ENCODE measurements around the gene GGA3. TPM values are rescaled to one million over a fixed set of nuclear protein-coding genes. Genes with fewer than 3 reads are reported as not detected.
"Not testable (repeated sequence)": the region's sequence is repeated elsewhere in the genome, so short reads cannot be mapped to it uniquely, and the experiment has no call there.

Gene GGA3
- total RNA-seq, 1 donor from 2014 or later: 17.6 TPM

GRCh38 chr17:75271955-75272847 is 10.8 kb upstream of the GGA3 start:
- peak; percentile 43 for DNase-seq

- DNase-seq: peak; percentile 66
Observed at GRCh38 chr17:75271233-75271954, 10.0 kb upstream of the GGA3 start.

DNA sequence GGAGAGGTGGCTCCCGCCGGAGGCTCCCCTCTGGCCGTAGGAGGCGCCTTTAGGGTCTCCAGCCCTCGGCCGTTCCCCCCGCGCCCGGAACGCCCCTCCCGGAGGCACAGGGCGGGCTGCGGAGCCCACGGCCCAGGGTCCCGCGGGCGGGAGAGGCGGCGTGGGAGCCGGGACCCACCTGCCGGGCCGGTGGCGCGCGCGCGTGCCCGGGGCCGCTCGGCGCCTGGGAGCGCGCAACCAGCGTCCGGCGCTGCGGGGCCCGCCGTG is 9.5 kb upstream of the GGA3 start, which contains the start of gene MIF4GD:
Gene MIF4GD (minus strand): TSS at position 266 of the 267 bp plus-strand sequence. CDS start 1,036 bp downstream, outside the sequence.
- no peak for DNase-seq

DNA sequence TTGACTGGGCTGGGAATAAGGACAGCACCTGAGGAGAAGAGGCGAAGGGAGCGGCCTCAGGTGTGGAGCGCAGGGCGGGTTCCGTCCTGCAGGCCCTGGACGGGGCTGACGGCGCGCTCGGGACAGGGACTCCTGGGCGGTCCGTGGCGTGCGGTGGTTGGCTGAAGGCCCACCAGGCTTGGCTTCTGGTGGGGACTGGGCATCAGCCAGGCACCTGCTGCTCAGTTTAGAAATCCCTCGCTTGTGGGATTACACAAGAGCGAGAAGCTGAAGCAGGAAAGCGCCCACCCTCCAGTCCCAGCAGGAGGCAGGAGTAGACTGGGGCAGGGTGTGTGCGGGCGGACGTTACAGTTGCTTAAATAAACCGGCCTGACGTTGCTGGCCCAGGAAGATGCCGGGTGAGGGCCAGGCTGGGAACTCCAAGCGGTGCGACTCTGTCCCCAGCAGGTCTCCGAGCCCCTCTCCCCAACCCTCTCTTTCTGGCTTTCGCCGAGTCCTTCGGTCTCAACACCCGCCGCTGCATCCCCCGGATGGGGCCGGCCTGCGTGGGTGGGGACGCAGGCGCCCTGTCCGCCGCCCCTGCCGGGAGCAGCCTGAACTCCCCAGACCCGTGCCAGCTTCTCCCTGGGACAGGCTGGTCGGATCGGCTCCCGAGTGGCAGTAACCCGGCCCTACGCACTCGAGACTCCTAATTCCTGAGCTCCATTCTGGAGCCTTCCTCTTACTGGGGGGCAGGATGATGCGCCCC is 9.0 kb upstream of the GGA3 start:
- DNase-seq: no peak

- no peak for DNase-seq
Observed at GRCh38 chr17:75269844-75270217, 8.4 kb upstream of the GGA3 start.

GRCh38 chr17:75267411-75268232 is 6.2 kb upstream of the GGA3 start:
- DNase-seq: no peak

DNA sequence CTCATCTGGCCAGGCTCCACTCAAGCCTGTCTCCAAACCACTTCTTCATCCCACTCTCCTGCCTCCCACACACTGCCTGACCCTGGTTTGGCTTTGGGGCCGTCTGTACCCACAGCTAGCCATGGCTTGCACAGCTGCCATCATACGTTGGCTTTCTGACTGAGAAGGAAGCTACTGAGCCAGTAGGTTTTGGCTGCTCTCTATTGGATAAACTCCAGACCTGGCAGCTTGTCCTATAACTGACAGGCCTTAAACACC is 5.7 kb upstream of the GGA3 start:
- no peak for DNase-seq

DNA sequence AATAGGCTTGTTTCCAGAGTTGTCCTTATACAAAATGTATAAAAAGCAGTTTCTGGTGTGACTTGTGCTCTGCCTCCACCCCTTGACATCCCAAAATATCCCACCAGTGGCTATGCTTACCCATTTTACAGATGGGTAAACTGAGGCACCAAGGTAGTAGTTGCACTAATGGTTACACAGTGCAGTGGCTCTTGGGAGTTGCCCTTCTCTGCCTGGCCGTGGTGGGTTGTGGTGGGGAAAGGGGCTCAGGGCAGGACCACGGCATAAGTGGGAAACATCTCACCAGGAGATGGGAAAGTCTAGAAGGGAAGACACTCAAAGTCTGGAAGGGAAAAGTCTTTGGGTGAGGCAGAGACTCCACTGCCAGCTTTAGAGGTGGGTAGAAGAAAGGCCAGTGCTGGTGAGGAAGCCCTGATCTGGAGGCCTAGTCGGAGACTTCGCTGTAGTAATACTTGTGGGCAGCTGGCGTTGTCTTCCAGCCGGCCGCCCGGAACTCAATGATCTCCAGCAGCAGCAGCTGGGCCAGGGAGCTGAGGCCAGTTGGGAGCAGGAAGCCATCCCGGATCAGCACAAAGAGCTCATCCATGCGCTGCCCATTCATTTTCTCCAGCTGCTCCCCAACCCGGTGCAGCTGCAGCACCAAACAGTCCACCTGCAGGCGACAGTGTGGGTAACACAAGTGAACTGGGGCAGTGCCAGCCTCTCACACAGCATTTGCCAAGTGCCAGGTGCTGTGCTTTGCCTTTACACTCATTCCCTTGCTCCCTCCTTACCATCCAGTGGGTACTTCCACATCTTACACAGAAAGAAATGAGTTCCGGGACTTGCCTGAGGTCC is 5.1 kb upstream of the GGA3 start:
- no peak for DNase-seq

DNA sequence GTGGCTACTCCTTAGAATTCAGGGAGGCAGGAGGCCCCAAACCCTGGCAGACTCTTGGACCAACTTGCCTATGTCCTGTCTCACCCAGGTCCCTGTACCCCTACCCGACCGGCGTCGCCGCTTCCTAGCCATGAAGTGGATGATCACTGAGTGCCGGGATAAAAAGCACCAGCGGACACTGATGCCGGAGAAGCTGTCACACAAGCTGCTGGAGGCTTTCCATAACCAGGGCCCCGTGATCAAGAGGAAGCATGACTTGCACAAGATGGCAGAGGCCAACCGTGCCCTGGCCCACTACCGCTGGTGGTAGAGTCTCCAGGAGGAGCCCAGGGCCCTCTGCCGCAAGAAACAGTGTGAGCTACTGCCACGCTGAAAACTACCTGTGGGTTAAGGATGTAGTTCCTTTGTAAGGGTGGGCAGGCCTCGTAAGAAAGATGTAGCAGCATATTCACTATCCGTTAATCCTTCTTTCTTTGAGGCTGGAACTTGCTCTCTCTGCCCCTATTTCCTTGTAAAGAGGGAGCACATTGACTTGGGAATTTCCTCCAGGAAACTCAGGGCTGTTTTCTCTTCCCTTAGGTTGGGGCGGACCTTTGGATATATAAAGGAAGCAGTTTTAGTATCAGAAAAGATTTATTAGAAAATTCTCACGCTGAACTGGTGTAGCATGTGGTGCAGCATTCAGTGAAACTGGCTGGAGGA is 4.4 kb upstream of the GGA3 start:
- DNase-seq: no peak

DNA sequence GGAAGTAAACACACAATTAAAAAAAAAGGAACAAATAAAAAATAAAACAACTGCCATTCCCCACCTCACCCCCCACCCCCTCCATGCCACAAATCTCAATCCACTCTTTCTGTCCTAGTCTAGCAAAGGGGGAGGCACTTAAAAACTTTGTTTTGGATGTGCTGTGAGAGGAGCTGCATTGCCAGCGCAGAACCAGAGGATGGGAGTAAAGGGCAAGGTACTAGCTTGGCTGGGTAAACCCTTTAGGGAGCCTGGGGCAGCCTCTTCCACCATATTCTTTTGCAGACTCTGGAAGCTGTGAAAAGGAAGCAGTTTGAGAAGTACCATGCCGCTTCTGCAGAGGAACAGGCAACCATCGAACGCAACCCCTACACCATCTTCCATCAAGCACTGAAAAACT is 1.6 kb upstream of the GGA3 start:
- DNase-seq: no peak

DNA sequence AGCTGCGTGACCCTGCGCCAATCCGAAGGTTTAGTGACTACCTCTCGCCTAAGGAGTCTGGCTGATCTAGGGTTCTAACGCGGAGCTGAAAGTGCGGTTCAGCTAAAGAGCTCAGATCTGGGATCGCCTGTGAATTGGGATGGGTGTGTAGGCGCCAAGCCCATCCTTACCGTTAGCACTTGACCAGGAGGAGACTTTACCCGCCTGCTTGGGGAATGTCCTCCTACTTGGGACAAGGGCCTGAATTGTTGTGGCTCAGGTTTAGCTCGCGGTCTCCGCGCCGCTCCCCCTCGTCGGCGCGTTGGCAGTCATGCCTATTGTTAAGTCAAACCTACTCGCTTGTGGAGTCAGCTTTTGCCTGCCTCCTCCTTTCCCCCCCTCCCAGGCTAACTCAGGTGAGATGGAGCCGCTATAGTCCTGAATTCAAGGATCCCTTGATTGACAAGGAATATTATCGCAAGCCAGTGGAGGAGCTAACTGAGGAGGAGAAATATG is 753 bp upstream of the GGA3 start:
- DNase-seq: no peak

GRCh38 chr17:75260641-75261335 is 618 bp downstream of the GGA3 start:
- DNase-seq: no peak

DNA sequence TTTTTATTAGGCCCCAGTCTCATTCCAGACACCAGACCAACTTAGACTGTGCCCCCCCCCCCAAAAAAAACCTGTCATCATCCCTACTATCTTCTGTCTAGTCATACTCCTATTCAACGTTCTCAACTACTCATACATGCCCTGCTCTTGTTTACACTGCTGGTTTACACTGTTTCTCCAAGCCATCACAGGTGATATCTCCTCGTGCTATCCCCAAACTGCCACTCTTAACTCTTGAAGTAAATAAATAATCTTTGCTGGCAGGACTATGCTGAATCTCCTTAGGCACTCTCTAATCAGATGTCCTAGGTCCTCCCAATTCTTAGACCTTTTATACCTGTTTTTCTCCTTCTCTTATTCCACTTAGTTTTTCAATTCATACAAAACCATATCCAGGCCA is 4.2 kb downstream of the GGA3 start:
- not testable (repeated sequence) for DNase-seq

- DNase-seq: not testable (repeated sequence)
Observed at GRCh38 chr17:75255954-75256698, 5.3 kb downstream of the GGA3 start.

DNA sequence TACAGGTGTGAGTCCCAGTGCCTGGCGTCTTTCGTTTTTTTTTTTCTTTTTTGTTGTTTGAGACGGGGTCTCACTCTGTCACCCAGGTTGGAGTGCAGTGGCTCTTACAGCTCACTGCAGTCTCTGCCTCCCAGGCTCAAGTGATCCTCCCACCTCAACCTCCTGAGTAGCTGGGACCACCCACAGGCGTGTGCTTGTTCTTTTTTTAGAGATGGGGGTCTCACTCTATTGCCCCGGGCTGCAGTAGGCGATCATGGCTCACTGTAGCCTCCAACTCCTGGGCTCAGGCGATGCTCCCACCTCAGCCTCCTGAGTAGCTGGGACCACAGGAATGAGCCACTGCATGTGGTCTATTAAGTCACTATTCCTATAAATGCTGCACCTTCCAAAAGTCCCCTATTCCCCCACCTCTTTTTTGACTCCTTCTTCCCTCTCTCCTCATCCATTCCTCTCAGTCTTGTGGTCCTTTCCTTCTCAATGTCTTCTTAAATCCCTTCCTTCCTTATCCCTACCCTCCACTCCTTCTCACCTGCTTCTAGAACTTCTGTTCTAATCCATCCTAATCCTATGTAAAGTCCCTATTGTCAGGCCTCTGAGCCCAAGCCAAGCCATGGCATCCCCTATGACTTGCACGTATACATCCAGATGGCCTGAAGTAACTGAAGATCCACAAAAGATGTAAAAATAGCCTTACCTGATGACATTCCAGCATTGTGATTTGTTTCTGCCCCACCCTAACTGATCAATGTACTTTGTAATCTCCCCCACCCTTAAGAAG is 9.2 kb downstream of the GGA3 start:
- DNase-seq: no peak

DNA sequence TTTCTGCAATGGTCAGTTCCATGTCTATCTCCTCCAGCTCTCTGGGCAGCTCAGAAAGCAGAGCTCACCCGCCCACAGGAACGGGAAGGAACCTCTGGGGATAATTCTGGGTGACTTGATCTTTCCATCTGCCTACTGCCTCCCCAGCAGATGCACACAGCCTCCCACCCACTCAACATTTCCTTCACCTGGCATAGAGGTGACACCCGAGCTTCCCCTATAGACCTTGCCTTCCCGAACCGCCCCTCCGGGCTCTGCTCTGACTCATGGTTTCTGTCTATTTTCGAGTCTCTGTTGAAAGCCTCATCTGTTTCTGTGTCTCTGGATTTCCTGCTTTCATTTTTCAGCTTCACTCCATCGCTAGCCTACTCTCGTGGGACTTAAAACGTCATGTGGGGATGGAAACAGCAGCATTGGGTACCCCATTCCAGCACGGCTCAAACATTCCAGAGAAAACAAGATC is 11.4 kb downstream of the GGA3 start:
- no peak for DNase-seq

GRCh38 chr17:75249564-75249963 is 11.8 kb downstream of the GGA3 start:
- no peak for DNase-seq

DNA sequence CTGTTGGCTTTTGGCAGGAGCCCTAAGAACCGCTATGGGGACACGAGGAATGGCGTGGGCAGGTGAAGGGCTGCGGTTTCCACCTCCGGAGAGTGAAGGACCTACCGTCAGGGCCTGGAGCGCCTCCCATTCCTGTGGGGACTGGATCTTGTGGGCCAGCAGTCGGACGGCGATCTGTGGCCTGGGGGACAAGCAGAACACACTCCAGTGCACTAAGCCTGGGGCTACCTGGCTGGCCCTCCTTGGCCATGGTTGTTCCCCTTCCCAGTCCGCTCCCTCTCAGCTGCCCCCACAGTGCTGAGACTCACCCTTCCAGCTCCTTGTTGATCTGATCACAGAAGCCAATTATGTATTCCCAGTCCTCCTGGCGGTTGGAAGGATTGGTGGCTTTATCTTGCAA is 15.0 kb downstream of the GGA3 start:
- no peak for DNase-seq
